ENCODE measurements around the gene ESYT2. TPM values are rescaled to one million over a fixed set of nuclear protein-coding genes. Genes with fewer than 3 reads are reported as not detected.

Gene ESYT2
- total RNA-seq, 4 donors from 2014 or later, result 91.6 to 159 (median 100) TPM

DNA sequence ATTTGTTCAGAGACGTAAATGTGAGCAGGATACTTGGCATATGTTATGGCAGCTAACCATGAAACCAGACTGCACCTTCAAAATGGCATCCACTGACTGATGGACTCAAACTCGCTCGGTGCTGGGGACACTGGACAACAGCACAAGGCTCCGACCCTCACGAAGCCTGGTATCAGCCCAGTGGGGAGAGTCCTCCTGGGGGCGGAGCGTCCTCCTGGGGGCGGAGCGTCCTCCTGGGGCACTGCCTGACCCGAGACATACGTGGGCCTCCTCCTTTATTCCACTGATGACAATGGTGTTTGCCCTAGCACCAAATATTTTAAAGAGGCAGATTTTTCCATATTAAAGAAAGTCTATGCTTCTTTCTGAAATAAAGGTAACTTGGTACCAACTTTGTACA lies 39.5 kb downstream of the ESYT2 start:
- Histone ChIP-seq H3K4me3 (no peak overlapping the region), H3K27ac (no peak overlapping the region), H3K36me3 (no peaks in the 10 kb centered on the region), H3K27me3 (no peaks in the 10 kb centered on the region), H3K9me3 (no peaks in the 10 kb centered on the region), H3K4me1 (peaks cover 0 to 6% of the 10 kb centered on the region in 2 donors)
- no peak for DNase-seq
- TF ChIP-seq POLR2A (IDR thresholded peaks at IDR 0.05), result no peak
- intact Hi-C loops (cut with DNase I; ENCODE audit: low total_unique reads), result no loop called here

DNA sequence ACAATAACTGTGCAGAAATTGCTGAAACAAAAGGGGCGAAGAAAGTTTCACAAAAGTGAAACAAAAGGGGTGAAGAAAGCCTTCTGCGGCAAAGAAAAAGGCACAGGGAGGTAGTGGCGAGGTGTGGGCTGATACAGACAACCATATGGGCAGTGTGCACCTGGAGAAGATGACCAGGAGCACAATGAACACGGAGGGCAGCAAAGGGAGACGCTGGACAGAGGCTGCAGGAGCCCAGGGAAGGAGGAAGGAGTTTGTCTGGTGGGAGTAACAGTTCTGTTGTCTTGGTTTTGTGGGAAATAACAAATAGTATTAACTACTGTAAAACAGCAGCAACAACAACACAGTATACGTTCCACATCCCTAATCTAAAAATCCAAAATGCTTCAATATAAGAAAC lies 42.4 kb downstream of the ESYT2 start:
- peaks cover 6 to 8% of the 10 kb centered on the region in 2 donors for H3K4me1 ChIP-seq

DNA sequence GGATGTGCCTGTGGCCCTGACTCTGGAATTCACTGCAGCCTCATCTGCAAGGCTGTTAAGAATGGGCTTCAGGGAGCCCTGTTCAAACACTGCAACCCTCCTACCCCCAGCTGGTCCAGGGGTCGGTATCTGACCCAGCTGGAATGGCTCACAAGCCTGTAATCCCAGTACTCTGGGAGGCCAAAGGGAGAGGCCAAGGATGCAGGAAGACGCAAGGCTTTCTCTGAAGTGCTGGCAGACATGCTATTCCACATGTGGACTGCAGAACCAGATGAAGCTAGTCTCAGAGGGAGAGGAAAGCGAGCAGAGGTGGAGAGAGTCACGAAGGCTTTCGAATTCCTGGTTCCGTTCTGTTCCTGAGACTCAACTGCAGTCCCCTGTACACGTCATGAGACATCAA lies 45.0 kb downstream of the ESYT2 start:
- intact Hi-C loops (cut with DNase I; ENCODE audit: low total_unique reads), result no loop called here
- H3K4me1 ChIP-seq, result peaks cover 6 to 8% of the 10 kb centered on the region in 2 donors
- no peak overlapping the region for H3K4me3 ChIP-seq
- no peak for TF ChIP-seq POLR2A (IDR thresholded peaks at IDR 0.05)
- TF ChIP-seq, protein P1, sequence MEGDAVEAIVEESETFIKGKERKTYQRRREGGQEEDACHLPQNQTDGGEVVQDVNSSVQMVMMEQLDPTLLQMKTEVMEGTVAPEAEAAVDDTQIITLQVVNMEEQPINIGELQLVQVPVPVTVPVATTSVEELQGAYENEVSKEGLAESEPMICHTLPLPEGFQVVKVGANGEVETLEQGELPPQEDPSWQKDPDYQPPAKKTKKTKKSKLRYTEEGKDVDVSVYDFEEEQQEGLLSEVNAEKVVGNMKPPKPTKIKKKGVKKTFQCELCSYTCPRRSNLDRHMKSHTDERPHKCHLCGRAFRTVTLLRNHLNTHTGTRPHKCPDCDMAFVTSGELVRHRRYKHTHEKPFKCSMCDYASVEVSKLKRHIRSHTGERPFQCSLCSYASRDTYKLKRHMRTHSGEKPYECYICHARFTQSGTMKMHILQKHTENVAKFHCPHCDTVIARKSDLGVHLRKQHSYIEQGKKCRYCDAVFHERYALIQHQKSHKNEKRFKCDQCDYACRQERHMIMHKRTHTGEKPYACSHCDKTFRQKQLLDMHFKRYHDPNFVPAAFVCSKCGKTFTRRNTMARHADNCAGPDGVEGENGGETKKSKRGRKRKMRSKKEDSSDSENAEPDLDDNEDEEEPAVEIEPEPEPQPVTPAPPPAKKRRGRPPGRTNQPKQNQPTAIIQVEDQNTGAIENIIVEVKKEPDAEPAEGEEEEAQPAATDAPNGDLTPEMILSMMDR (IDR thresholded peaks at IDR 0.05), result no peak
- DNase-seq, result no peak
- no peaks in the 10 kb centered on the region for H3K27me3 ChIP-seq
- H3K9me3 ChIP-seq, result no peaks in the 10 kb centered on the region
- no peaks in the 10 kb centered on the region for H3K36me3 ChIP-seq
- peak overlapping the region; percentile 62 to 85 for H3K27ac ChIP-seq

More for the DNA sequence above, 42.4 kb downstream of the ESYT2 start:
- Histone ChIP-seq H3K9me3 (no peaks in the 10 kb centered on the region), H3K27ac (peak overlapping the region; percentile 74 to 88), H3K36me3 (no peaks in the 10 kb centered on the region), H3K4me3 (no peak overlapping the region), H3K27me3 (no peaks in the 10 kb centered on the region)
- intact Hi-C loops (cut with DNase I; ENCODE audit: low total_unique reads), result no loop called here
- DNase-seq, result no peak
- no peak for TF ChIP-seq POLR2A (IDR thresholded peaks at IDR 0.05)
- TF ChIP-seq, protein P1 (IDR thresholded peaks at IDR 0.05), result no peak

DNA sequence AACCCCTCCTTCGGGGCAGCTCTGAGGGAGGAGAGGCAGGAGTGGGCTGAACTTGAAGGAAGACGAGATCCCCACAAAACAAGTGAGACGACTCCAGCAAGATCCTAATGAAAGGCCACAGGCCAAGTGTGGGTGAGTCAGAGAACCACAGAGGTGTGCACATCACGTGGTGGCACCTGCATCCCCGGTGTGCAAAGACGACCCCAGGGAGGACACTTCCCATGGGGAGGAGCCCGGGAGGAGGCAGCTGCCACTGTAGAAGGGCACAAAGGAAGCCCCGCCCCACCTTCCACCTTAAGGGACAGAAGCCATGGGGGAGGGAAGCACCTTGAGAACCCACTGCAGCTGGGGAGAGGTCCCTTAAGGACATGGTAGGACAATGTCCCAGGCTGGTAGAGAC lies 45.7 kb downstream of the ESYT2 start:
- H3K9me3 ChIP-seq, result no peaks in the 10 kb centered on the region
- H3K36me3 ChIP-seq, result no peaks in the 10 kb centered on the region
- H3K4me3 ChIP-seq, result no peak overlapping the region
- no peak for DNase-seq
- peaks cover 6 to 8% of the 10 kb centered on the region in 2 donors for H3K4me1 ChIP-seq
- intact Hi-C loops (cut with DNase I; ENCODE audit: low total_unique reads), result no loop called here
- no peaks in the 10 kb centered on the region for H3K27me3 ChIP-seq
- H3K27ac ChIP-seq, result peak overlapping the region; percentile 62 to 85
- no peak for TF ChIP-seq POLR2A (IDR thresholded peaks at IDR 0.05)
- TF ChIP-seq, protein P1 (IDR thresholded peaks at IDR 0.05), result no peak

DNA sequence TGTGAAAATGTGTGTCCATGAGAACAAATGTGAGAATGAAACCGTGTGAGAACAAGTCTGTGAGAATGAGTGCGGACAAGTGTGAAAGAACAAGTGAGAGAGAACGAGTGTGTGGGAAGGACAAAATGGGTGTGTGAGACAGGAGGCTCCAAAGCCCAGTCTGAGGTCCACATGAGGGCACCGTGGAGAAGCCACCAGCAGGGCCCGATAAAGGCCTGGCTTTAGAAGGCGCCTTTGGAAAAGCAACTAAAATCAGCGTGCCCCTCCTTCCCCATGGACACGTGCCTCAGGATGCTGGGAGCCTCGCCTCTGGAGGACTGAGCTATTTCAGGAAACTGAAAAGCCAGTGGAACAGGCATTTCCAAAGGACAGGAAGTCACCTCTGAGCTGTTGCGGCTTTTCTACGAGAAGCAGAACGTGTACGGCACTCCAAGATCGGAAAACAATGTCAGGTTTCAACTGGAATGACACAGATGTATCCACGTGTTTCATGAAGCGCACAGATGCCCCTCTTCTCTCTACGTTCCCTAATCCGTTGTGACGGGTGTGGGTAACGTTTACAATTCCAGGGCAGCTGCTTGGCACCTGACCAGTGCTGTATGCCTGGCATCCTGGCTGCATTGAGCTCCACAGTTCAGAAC lies 46.4 kb downstream of the ESYT2 start:
- Histone ChIP-seq H3K9me3 (no peaks in the 10 kb centered on the region), H3K27me3 (no peaks in the 10 kb centered on the region), H3K4me1 (peaks cover 6 to 8% of the 10 kb centered on the region in 2 donors), H3K36me3 (no peaks in the 10 kb centered on the region), H3K4me3 (no peak overlapping the region), H3K27ac (peak overlapping the region; percentile 62 to 85)
- intact Hi-C loops (cut with DNase I; ENCODE audit: low total_unique reads), result no loop called here
- DNase-seq, result peak; percentile 52 to 65
- peak in 1 of 2 donors; percentile 29 for TF ChIP-seq POLR2A (IDR thresholded peaks at IDR 0.05)
- TF ChIP-seq, protein P1 (IDR thresholded peaks at IDR 0.05), result peak; percentile 23 to 71 (median 46)

Data from uterus (tissue), 4 donors.